ENCODE data around the gene CRHR2. TPM values are rescaled to one million over a fixed set of nuclear protein-coding genes. Genes with fewer than 3 reads are reported as not detected.

Gene CRHR2
- total RNA-seq, 1 donor from 2014 or later = not detected

GRCh38 chr7:30700941-30701340, 18.7 kb upstream of the CRHR2 start:
- DNase-seq (ENCODE audit: low read depth) = no peak
- TF ChIP-seq CTCF (conservative IDR thresholded peaks at IDR 0.05; ENCODE audit: low read depth, low read length) = no peak
- no peak overlapping the region for H3K4me3 ChIP-seq (ENCODE audit: low read depth, low read length)

- H3K4me3 ChIP-seq (ENCODE audit: low read depth, low read length) = no peak overlapping the region
- TF ChIP-seq CTCF (conservative IDR thresholded peaks at IDR 0.05; ENCODE audit: low read depth, low read length) = no peak
- DNase-seq (ENCODE audit: low read depth) = no peak
Observed at GRCh38 chr7:30699706-30700495, 17.6 kb upstream of the CRHR2 start.

GRCh38 chr7:30698481-30698880, 16.2 kb upstream of the CRHR2 start:
- DNase-seq (ENCODE audit: low read depth) = no peak
- no peak for TF ChIP-seq CTCF (conservative IDR thresholded peaks at IDR 0.05; ENCODE audit: low read depth, low read length)
- H3K4me3 ChIP-seq (ENCODE audit: low read depth, low read length) = no peak overlapping the region

GRCh38 chr7:30697719-30698460, 15.6 kb upstream of the CRHR2 start:
- TF ChIP-seq CTCF (conservative IDR thresholded peaks at IDR 0.05; ENCODE audit: low read depth, low read length) = no peak
- DNase-seq (ENCODE audit: low read depth) = no peak

GRCh38 chr7:30694774-30695721, 12.8 kb upstream of the CRHR2 start:
- no peak for TF ChIP-seq CTCF (conservative IDR thresholded peaks at IDR 0.05; ENCODE audit: low read depth, low read length)
- no peak overlapping the region for H3K4me3 ChIP-seq (ENCODE audit: low read depth, low read length)
- no peak for DNase-seq (ENCODE audit: low read depth)

More at GRCh38 chr7:30697719-30698460, 15.6 kb upstream of the CRHR2 start:
- H3K4me3 ChIP-seq (ENCODE audit: low read depth, low read length) = no peak overlapping the region

- TF ChIP-seq CTCF (conservative IDR thresholded peaks at IDR 0.05; ENCODE audit: low read depth, low read length) = no peak
- DNase-seq (ENCODE audit: low read depth) = no peak
Observed at GRCh38 chr7:30694218-30694745, 12.0 kb upstream of the CRHR2 start.

More at GRCh38 chr7:30694218-30694745, 12.0 kb upstream of the CRHR2 start:
- H3K4me3 ChIP-seq (ENCODE audit: low read depth, low read length) = no peak overlapping the region
